Measurements from ENCODE around the gene THOC6.

Gene THOC6

GRCh38 chr16:3019594-3020246 is 4.1 kb upstream of the THOC6 start:
- no peak for ATAC-seq

GRCh38 chr16:3020247-3020603 is 3.6 kb upstream of the THOC6 start, which contains the start of gene TNFRSF12A:
Gene TNFRSF12A (plus strand): TSS chr16:3020368. CDS start chr16:3020398, 30 bp downstream.
- DNase-seq (ENCODE audit: low spot score in 2 of 2), result peak; percentile 70 to 85
- ATAC-seq, result peak; percentile 44
- no peaks in the 10 kb centered on the region for H3K9me3 Mint-ChIP-seq
- peak within 1 kb of the TSS; percentile 78 for H3K4me3 Mint-ChIP-seq
- peaks cover 47% of the 10 kb centered on the region for H3K4me1 Mint-ChIP-seq
- H3K27ac Mint-ChIP-seq, result peak within 1 kb of the TSS; percentile 91
- peaks cover 57% of the 10 kb centered on the region for H3K36me3 Mint-ChIP-seq

More at GRCh38 chr16:3019594-3020246, 4.1 kb upstream of the THOC6 start:
- peaks cover 52% of the 10 kb centered on the region for H3K36me3 Mint-ChIP-seq
- no peaks in the 10 kb centered on the region for H3K9me3 Mint-ChIP-seq
- peaks cover 46% of the 10 kb centered on the region for H3K4me1 Mint-ChIP-seq
- peak overlapping the region; percentile 91 for H3K27ac Mint-ChIP-seq
- H3K4me3 Mint-ChIP-seq, result peak overlapping the region; percentile 78
- no peak for DNase-seq (ENCODE audit: low spot score in 2 of 2)

GRCh38 chr16:3020604-3021448 is 3.0 kb upstream of the THOC6 start:
- DNase-seq (ENCODE audit: low spot score in 2 of 2) (peak; percentile 38 to 75), ATAC-seq (peak; percentile 38)
- Mint-ChIP-seq H3K4me1 (peaks cover 51% of the 10 kb centered on the region), H3K27ac (peak overlapping the region; percentile 91), H3K9me3 (no peaks in the 10 kb centered on the region), H3K36me3 (peaks cover 63% of the 10 kb centered on the region), H3K4me3 (peak overlapping the region; percentile 78)

GRCh38 chr16:3021449-3022207 is 2.2 kb upstream of the THOC6 start:
- DNase-seq (ENCODE audit: low spot score in 2 of 2), result peak; percentile 66 to 87
- H3K4me1 Mint-ChIP-seq, result peaks cover 59% of the 10 kb centered on the region
- peaks cover 71% of the 10 kb centered on the region for H3K36me3 Mint-ChIP-seq

GRCh38 chr16:3022208-3022683 is 1.6 kb upstream of the THOC6 start:
- ATAC-seq (peak; percentile 52), DNase-seq (ENCODE audit: low spot score in 2 of 2) (peak; percentile 77 to 88)
- H3K27ac Mint-ChIP-seq, result peak overlapping the region; percentile 91
- H3K4me1 Mint-ChIP-seq, result peaks cover 59% of the 10 kb centered on the region
- no peaks in the 10 kb centered on the region for H3K9me3 Mint-ChIP-seq
- peak overlapping the region; percentile 78 for H3K4me3 Mint-ChIP-seq
- peaks cover 77% of the 10 kb centered on the region for H3K36me3 Mint-ChIP-seq

More at GRCh38 chr16:3021449-3022207, 2.2 kb upstream of the THOC6 start:
- peak overlapping the region; percentile 91 for H3K27ac Mint-ChIP-seq
- ATAC-seq, result peak; percentile 52
- peak overlapping the region; percentile 78 for H3K4me3 Mint-ChIP-seq
- no peaks in the 10 kb centered on the region for H3K9me3 Mint-ChIP-seq

- Mint-ChIP-seq H3K9me3 (no peaks in the 10 kb centered on the region), H3K36me3 (peaks cover 82% of the 10 kb centered on the region), H3K4me3 (peak overlapping the region; percentile 78), H3K27ac (peak overlapping the region; percentile 91), H3K4me1 (peaks cover 59% of the 10 kb centered on the region)
- ATAC-seq (no peak), DNase-seq (ENCODE audit: low spot score in 2 of 2) (no peak)
Measured at GRCh38 chr16:3022684-3023414, 986 bp upstream of the THOC6 start.

GRCh38 chr16:3023415-3023668 is 493 bp upstream of the THOC6 start:
- H3K4me3 Mint-ChIP-seq, result peak overlapping the region; percentile 78
- H3K9me3 Mint-ChIP-seq, result no peaks in the 10 kb centered on the region
- no peak for ATAC-seq
- no peak for DNase-seq (ENCODE audit: low spot score in 2 of 2)
- peaks cover 83% of the 10 kb centered on the region for H3K36me3 Mint-ChIP-seq
- peaks cover 63% of the 10 kb centered on the region for H3K4me1 Mint-ChIP-seq
- peak overlapping the region; percentile 91 for H3K27ac Mint-ChIP-seq

GRCh38 chr16:3025032-3026002 is 1.5 kb downstream of the THOC6 start:
- DNase-seq (ENCODE audit: low spot score in 2 of 2) (no peak), ATAC-seq (no peak)
- Mint-ChIP-seq H3K4me3 (peak overlapping the region; percentile 78), H3K36me3 (peaks cover 85% of the 10 kb centered on the region), H3K4me1 (peaks cover 72% of the 10 kb centered on the region), H3K9me3 (no peaks in the 10 kb centered on the region), H3K27ac (no peak overlapping the region)

- H3K4me1 Mint-ChIP-seq, result peaks cover 75% of the 10 kb centered on the region
- DNase-seq (ENCODE audit: low spot score in 2 of 2) (no peak), ATAC-seq (no peak)
- no peaks in the 10 kb centered on the region for H3K9me3 Mint-ChIP-seq
- no peak overlapping the region for H3K27ac Mint-ChIP-seq
- no peak overlapping the region for H3K4me3 Mint-ChIP-seq
- peaks cover 78% of the 10 kb centered on the region for H3K36me3 Mint-ChIP-seq
Measured at GRCh38 chr16:3026003-3026378, 2.2 kb downstream of the THOC6 start.

GRCh38 chr16:3026609-3027488 is 3.0 kb downstream of the THOC6 start:
- Mint-ChIP-seq H3K4me1 (peaks cover 68% of the 10 kb centered on the region), H3K36me3 (peaks cover 70% of the 10 kb centered on the region), H3K27ac (no peak overlapping the region), H3K9me3 (no peaks in the 10 kb centered on the region), H3K4me3 (no peak overlapping the region)
- no peak for DNase-seq (ENCODE audit: low spot score in 2 of 2)
- ATAC-seq, result no peak

GRCh38 chr16:3027489-3027795 is 3.6 kb downstream of the THOC6 start:
- no peak for ATAC-seq
- Mint-ChIP-seq H3K27ac (no peak overlapping the region), H3K4me1 (peaks cover 66% of the 10 kb centered on the region), H3K4me3 (peak overlapping the region; percentile 81), H3K36me3 (peaks cover 64% of the 10 kb centered on the region), H3K9me3 (no peaks in the 10 kb centered on the region)
- no peak for DNase-seq (ENCODE audit: low spot score in 2 of 2)

- Mint-ChIP-seq H3K4me1 (peaks cover 66% of the 10 kb centered on the region), H3K4me3 (peak overlapping the region; percentile 81), H3K27ac (peak overlapping the region; percentile 74), H3K36me3 (peaks cover 59% of the 10 kb centered on the region), H3K9me3 (no peaks in the 10 kb centered on the region)
- DNase-seq (ENCODE audit: low spot score in 2 of 2) (peak; percentile 88 to 90), ATAC-seq (peak; percentile 41)
Measured at GRCh38 chr16:3027983-3028715, 4.3 kb downstream of the THOC6 start.
